ENCODE data around the gene STRADB.

DNA sequence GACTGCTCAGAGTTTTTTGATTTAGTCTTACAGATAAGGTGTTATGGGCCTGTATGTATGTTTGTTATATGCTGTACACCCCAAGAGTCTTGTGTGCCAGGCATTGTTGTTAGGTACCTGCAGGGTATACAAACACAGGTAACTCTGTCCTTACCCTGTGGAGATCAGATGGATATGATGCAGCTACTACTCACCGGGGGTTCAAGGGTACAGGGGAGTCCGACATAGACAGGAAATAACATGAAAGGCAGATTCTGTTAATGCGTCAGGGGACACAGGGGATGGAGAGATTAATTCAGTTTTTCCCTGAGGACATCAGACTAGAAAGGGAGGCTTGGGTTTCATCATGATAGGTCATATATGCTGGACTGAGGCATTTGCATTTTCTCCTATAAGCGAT, 31.6 kb upstream of the STRADB start:
- no peak for TF ChIP-seq EZH2 (IDR thresholded peaks at IDR 0.05; ENCODE audit: borderline replicate concordance)
- TF ChIP-seq, protein P1, sequence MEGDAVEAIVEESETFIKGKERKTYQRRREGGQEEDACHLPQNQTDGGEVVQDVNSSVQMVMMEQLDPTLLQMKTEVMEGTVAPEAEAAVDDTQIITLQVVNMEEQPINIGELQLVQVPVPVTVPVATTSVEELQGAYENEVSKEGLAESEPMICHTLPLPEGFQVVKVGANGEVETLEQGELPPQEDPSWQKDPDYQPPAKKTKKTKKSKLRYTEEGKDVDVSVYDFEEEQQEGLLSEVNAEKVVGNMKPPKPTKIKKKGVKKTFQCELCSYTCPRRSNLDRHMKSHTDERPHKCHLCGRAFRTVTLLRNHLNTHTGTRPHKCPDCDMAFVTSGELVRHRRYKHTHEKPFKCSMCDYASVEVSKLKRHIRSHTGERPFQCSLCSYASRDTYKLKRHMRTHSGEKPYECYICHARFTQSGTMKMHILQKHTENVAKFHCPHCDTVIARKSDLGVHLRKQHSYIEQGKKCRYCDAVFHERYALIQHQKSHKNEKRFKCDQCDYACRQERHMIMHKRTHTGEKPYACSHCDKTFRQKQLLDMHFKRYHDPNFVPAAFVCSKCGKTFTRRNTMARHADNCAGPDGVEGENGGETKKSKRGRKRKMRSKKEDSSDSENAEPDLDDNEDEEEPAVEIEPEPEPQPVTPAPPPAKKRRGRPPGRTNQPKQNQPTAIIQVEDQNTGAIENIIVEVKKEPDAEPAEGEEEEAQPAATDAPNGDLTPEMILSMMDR (IDR thresholded peaks at IDR 0.05; ENCODE audit: poor library complexity): no peak
